Measurements from ENCODE around the gene INSRR. TPM values are rescaled to one million over a fixed set of nuclear protein-coding genes. Genes with fewer than 3 reads are reported as not detected.

INSRR gene
- total and polyA plus RNA-seq, 2 of the 8 experiments (the other 6 are each of a cell fraction or from before 2014, with no cell fraction given), result 0.02 TPM; not detected in 1

- Histone ChIP-seq H3K36me3 (ENCODE audit: control insufficient read depth in 2 of 4, insufficient read depth in 4 of 4, low read length in 3 of 4) (no peaks in the 10 kb centered on the region), H3K4me3 (ENCODE audit: extremely low read depth in 1 of 4, insufficient read depth in 2 of 4, low read depth in 3 of 4, low read length in 4 of 4) (no peak overlapping the region), H4K91ac (replicated peaks; ENCODE audit: insufficient read length, low read length) (no peak overlapping the region), H3K27me3 (replicated peaks in 1 of 4; ENCODE audit: control insufficient read depth in 3 of 4, extremely low read depth in 1 of 4, insufficient read depth in 3 of 4, low read length in 3 of 4) (peaks cover 0 to 2% (median under 1%) of the 10 kb centered on the region in 4 experiments; a peak in 4 of 7 replicates), H3K79me1 (ENCODE audit: low read depth, low read length) (no peaks in the 10 kb centered on the region), H2BK12ac (ENCODE audit: low read depth, low read length) (0 out of 2 replicates have a peak overlapping the region, but pooled peaks have one; percentile 27), H3K23ac (ENCODE audit: insufficient read length) (no peak overlapping the region), H3K56ac (replicated peaks; ENCODE audit: insufficient read length, low read depth, low read length) (no peak overlapping the region), H4K5ac (ENCODE audit: insufficient read length, low read depth, low read length) (no peak overlapping the region), H3K4me1 (replicated peaks in 1 of 4; ENCODE audit: control insufficient read depth in 3 of 4, insufficient read depth in 4 of 4, low read length in 3 of 4) (peaks cover 1 to 4% (median 3%) of the 10 kb centered on the region in 4 experiments; a peak in 6 of 7 replicates), H2BK120ac (replicated peaks; ENCODE audit: low read depth, low read length) (no peak overlapping the region), H3K4me2 (ENCODE audit: insufficient read depth in 1 of 2, low read depth in 2 of 2, low read length in 2 of 2) (no peak overlapping the region), H3K9ac (replicated peaks in 1 of 4; ENCODE audit: extremely low read depth in 1 of 4, low read depth in 3 of 4, low read length in 3 of 4) (no peak overlapping the region), H2AFZ (ENCODE audit: low read length) (no peak overlapping the region), H3K27ac (ENCODE audit: low read depth, low read length) (no peak overlapping the region), H4K8ac (ENCODE audit: extremely low read depth, insufficient read depth, low read length) (no peak overlapping the region), H2AK5ac (ENCODE audit: low read depth, low read length) (no peak overlapping the region), H2BK15ac (ENCODE audit: low read length) (no peak overlapping the region), H3K9me3 (ENCODE audit: insufficient read depth in 2 of 2, low read depth in 1 of 2, low read length in 1 of 2) (peaks cover 0 to 4% of the 10 kb centered on the region in 2 experiments; a peak in 1 of 4 replicates), H3K14ac (ENCODE audit: insufficient read length) (no peak overlapping the region), H3K79me2 (ENCODE audit: control insufficient read depth in 1 of 2, insufficient read depth in 2 of 2, low read length in 2 of 2) (no peaks in the 10 kb centered on the region), H2BK20ac (ENCODE audit: low read length) (0 out of 2 replicates have a peak overlapping the region, but pooled peaks have one; percentile 18), H3K23me2 (ENCODE audit: low read depth, low read length) (peaks cover 3% of the 10 kb centered on the region; the same call in 1 of the 2 replicates), H3K4ac (replicated peaks; ENCODE audit: insufficient read length, low read depth, low read length) (no peak overlapping the region), H2BK5ac (ENCODE audit: low read depth, low read length) (no peak overlapping the region), H4K20me1 (replicated peaks in 1 of 2; ENCODE audit: control insufficient read depth in 1 of 2, insufficient read depth in 2 of 2, low read length in 2 of 2) (peaks cover 0 to 4% of the 10 kb centered on the region in 2 experiments), H3K18ac (ENCODE audit: extremely low read depth, low read length) (no peak overlapping the region)
- FAIRE-seq, result no peak
- WGBS, 2 experiments (ENCODE audit: extremely low coverage in 1 of 2, insufficient coverage in 1 of 2, insufficient read length in 1 of 2, insufficient replicate concordance in 2 of 2, low coverage in 1 of 2, low lambda C conversion rate in 2 of 2, missing lambda C conversion rate in 1 of 2), result 57% methylated on average over 4 of the region's 4 CpGs; no CpG with 5 or more reads in 1 of the 2 experiments
- POLR2A ChIA-PET (ENCODE audit: partially characterized antibody), result no interaction called here
- DNase-seq (ENCODE audit: low read depth in 1 of 2, low spot score in 2 of 2), result no peak
- CTCF ChIA-PET (ENCODE audit: partially characterized antibody), result interaction anchor here (2.2 to 2.4 kb wide), 2 partner anchors 8 to 13 kb away, joined by 9 to 13 read pairs; partner anchors contain the start of gene PEAR1
- TF ChIP-seq RAD21 (IDR thresholded peaks at IDR 0.05 in 1 of 2, conservative IDR thresholded peaks at IDR 0.05 in 1 of 2; ENCODE audit: low read depth in 2 of 2, low read length in 2 of 2), result no peak
- no peak for TF ChIP-seq HDAC2 (IDR thresholded peaks at IDR 0.05; ENCODE audit: borderline replicate concordance in 1 of 2, low read depth in 2 of 2, low read length in 2 of 2)
- TF ChIP-seq CHD1 (IDR thresholded peaks at IDR 0.05; ENCODE audit: low read depth, low read length), result no peak
- TF ChIP-seq TAF7 (optimal IDR thresholded peaks at IDR 0.05; ENCODE audit: borderline replicate concordance, low read depth, low read length), result no peak
- no peak for TF ChIP-seq CBX5 (IDR thresholded peaks at IDR 0.05; ENCODE audit: low read depth, low read length)
- TF ChIP-seq ASH2L (IDR thresholded peaks at IDR 0.05; ENCODE audit: low read length), result no peak
- TF ChIP-seq NANOG (IDR thresholded peaks at IDR 0.05; ENCODE audit: insufficient read depth, low read depth, low read length, poor library complexity, severe bottlenecking), result no peak
- no peak for TF ChIP-seq SP1 (IDR thresholded peaks at IDR 0.05; ENCODE audit: low read depth, low read length)
- TF ChIP-seq, protein P1, sequence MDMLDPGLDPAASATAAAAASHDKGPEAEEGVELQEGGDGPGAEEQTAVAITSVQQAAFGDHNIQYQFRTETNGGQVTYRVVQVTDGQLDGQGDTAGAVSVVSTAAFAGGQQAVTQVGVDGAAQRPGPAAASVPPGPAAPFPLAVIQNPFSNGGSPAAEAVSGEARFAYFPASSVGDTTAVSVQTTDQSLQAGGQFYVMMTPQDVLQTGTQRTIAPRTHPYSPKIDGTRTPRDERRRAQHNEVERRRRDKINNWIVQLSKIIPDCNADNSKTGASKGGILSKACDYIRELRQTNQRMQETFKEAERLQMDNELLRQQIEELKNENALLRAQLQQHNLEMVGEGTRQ (IDR thresholded peaks at IDR 0.05; ENCODE audit: low read length), result no peak
- no peak for TF ChIP-seq YY1 (IDR thresholded peaks at IDR 0.05; ENCODE audit: low read depth, low read length)
- no peak for TF ChIP-seq ATF3 (IDR thresholded peaks at IDR 0.05; ENCODE audit: insufficient read depth, low read depth, low read length)
- TF ChIP-seq POLR2A (IDR thresholded peaks at IDR 0.05; ENCODE audit: control extremely low read depth in 1 of 2, low read depth in 2 of 2, low read length in 2 of 2), result no peak
Observed at GRCh38 chr1:156905651-156906050, 46.7 kb upstream of the INSRR start.
